A549 (cell line): ENCODE results near the gene SFR1. TPM values are rescaled to one million over a fixed set of nuclear protein-coding genes. Genes with fewer than 3 reads are reported as not detected.

Experiments used
- ATAC-seq, 2 experiments: fragments of 200-7000 bp in 1 of 2; fragments of >200 bp in 1 of 2; cut with Nextera tagmentation in 1 of 2; cut with Tn5 transposase in 1 of 2; 3 replicates each; pipeline versions ENCODE4 v1.8.0 to v1.9.1; 2018 to 2020; ENCODE audit warnings: mild to moderate bottlenecking in 1 of 2, moderate library complexity in 1 of 2
- CTCF ChIA-PET: fragments of 300-600 bp; sonication (Branson Sonifier 250); formaldehyde crosslinking; extraction: SDS; loops from one replicate; lab custom pipeline; 2021; ENCODE audit warnings: antibody characterized with exemption, inconsistent platforms; lab: Yijun Ruan, JAX
- POLR2A ChIA-PET: fragments of 350-600 bp; formaldehyde crosslinking; extraction: SDS; loops from one replicate; lab custom pipeline; 2021; ENCODE audit warnings: antibody characterized with exemption, inconsistent platforms; lab: Yijun Ruan, JAX
- DNase-seq, 2 experiments: peaks; one replicate each; pipeline versions ENCODE4 v3.0.0 to v3.0.0-alpha.2; 2011 to 2016; ENCODE audit warnings: low read depth in 1 of 2, low spot score in 1 of 2
- FAIRE-seq: peaks from 2 replicates; lab custom pipeline; 2011; peaks lifted over from hg19 to GRCh38; lab: Jason Lieb, UNC
- H3K27ac ChIP-seq, 2 experiments: fragments of >200 bp; sonication (Bioruptor Twin); formaldehyde crosslinking; 3 replicates each; pipeline ENCODE4 v1.5.1; 2016 to 2017
- H3K4me1 ChIP-seq: fragments of >200 bp; sonication (Bioruptor Twin); formaldehyde crosslinking; 3 replicates; pipeline ENCODE4 v1.6.1; 2016
- H3K4me2 ChIP-seq: fragments of >200 bp; sonication (Bioruptor Twin); formaldehyde crosslinking; 3 replicates; pipeline ENCODE4 v1.6.1; 2016
- H3K4me3 ChIP-seq: fragments of >200 bp; sonication (Bioruptor Twin); formaldehyde crosslinking; 3 replicates; pipeline ENCODE4 v1.5.1; 2016
- H3K9me3 ChIP-seq: fragments of >200 bp; sonication (Bioruptor Twin); formaldehyde crosslinking; 3 replicates; pipeline ENCODE4 v1.6.1; 2016
- CEBPB ChIP-seq, 2 experiments: fragments of >200 bp in 1 of 2; sonication (Bioruptor Twin) in 1 of 2; formaldehyde crosslinking in 1 of 2; IDR thresholded peaks; 2 replicates each; pipeline ENCODE4 v1.6.1; 2012 to 2016
- FOXS1 ChIP-seq: fragments of 250-450 bp; sonication (Bioruptor Pico); IDR thresholded peaks from 2 replicates; pipeline ENCODE4 v1.5.0; 2020; ENCODE audit warnings: mild to moderate bottlenecking, moderate library complexity
- GATA3 ChIP-seq: IDR thresholded peaks from 2 replicates; pipeline ENCODE4 v1.6.1; 2012; ENCODE audit warnings: borderline replicate concordance
- JUN ChIP-seq, 2 experiments: fragments of >200 bp; sonication (Bioruptor Twin); formaldehyde crosslinking; IDR thresholded peaks; 2 replicates in 1 of 2; 3 replicates in 1 of 2; pipeline ENCODE4 v1.6.1; 2016 to 2017
- MAFK ChIP-seq: fragments of 450-650 bp; IDR thresholded peaks from 2 replicates; pipeline ENCODE4 v1.6.1; 2014; ENCODE audit not compliant: partially characterized antibody
- MYC ChIP-seq: IDR thresholded peaks from 2 replicates; pipeline ENCODE4 v1.6.1; 2012; ENCODE audit warnings: mild to moderate bottlenecking, inconsistent platforms, low read length, improper control_type of control experiment, borderline replicate concordance
- PHF8 ChIP-seq: fragments of 200-600 bp; sonication (generic); IDR thresholded peaks from 2 replicates; pipeline ENCODE4 v1.6.1; 2016; ENCODE audit warnings: low read depth, mild to moderate bottlenecking, antibody characterized with exemption, moderate library complexity, borderline replicate concordance
- POLR2A ChIP-seq: IDR thresholded peaks from 2 replicates; pipeline ENCODE4 v1.6.1; 2012; ENCODE audit warnings: mild to moderate bottlenecking, low read length
- RAD21 ChIP-seq, 2 experiments: fragments of >200 bp in 1 of 2; sonication (Bioruptor Twin) in 1 of 2; formaldehyde crosslinking in 1 of 2; IDR thresholded peaks in 1 of 2; conservative IDR thresholded peaks in 1 of 2; 2 replicates in 1 of 2; 3 replicates in 1 of 2; pipeline ENCODE4 v1.6.1; 2012 to 2018; ENCODE audit warnings: inconsistent platforms in 1 of 2
- RFX5 ChIP-seq: fragments of 450-650 bp; IDR thresholded peaks from 2 replicates; pipeline ENCODE4 v1.7.1; 2014; ENCODE audit warnings: antibody characterized with exemption, mild to moderate bottlenecking, moderate library complexity
- SMC3 ChIP-seq: fragments of >200 bp; sonication (Bioruptor Twin); formaldehyde crosslinking; IDR thresholded peaks from 3 replicates; pipeline ENCODE4 v1.6.1; 2018; ENCODE audit warnings: inconsistent platforms
- ZC3H11A ChIP-seq: fragments of 450-650 bp; IDR thresholded peaks from 2 replicates; pipeline ENCODE4 v1.6.1; 2014; ENCODE audit warnings: antibody characterized with exemption, mild to moderate bottlenecking
- WGBS: methylation state at CpG from one replicate; pipeline ENCODE4 v1.1.6; 2017; ENCODE audit errors: missing lambda C conversion rate; 5-methylcytosine and 5-hydroxymethylcytosine counted together
- polyA minus RNA-seq: library from RNA; depleted of rRNA, polyadenylated mRNA; stranded (reverse); fragments of >200 nt; gene quantifications from 2 replicates; pipeline ENCODE4 v1.2.3, GENCODE V29; 2011; rRNA and poly(A)+ RNA removed
- polyA plus RNA-seq, 4 experiments: library from polyadenylated mRNA; depleted of rRNA in 3 of 4; stranded (reverse); fragments of >200 nt; fragmentation: RNase III in 1 of 4; extraction: RNeasy Plus Mini Kit Qiagen cat#74134 plus additional on column Dnase treatment in 1 of 4; gene quantifications; 2 replicates in 3 of 4; 3 replicates in 1 of 4; pipeline ENCODE4 v1.2.3, GENCODE V29; 2011 to 2017
- TF ChIP-seq, protein P1 (sequence below): fragments of >200 bp; sonication (Bioruptor Twin); formaldehyde crosslinking; IDR thresholded peaks from 3 replicates; pipeline ENCODE4 v1.6.1; 2016
- TF ChIP-seq, protein P2 (sequence below): fragments of 250-450 bp; sonication (Bioruptor Pico); IDR thresholded peaks from 2 replicates; pipeline ENCODE4 v1.5.0; 2020; ENCODE audit warnings: low read depth, mild to moderate bottlenecking, moderate library complexity
- TF ChIP-seq, protein P3 (sequence below): IDR thresholded peaks from 2 replicates; pipeline ENCODE4 v1.6.1; 2012
- TF ChIP-seq, protein P4 (sequence below): fragments of >200 bp; sonication (Bioruptor Twin); formaldehyde crosslinking; IDR thresholded peaks from 2 replicates; pipeline ENCODE4 v1.6.1; 2016
- TF ChIP-seq, protein P5 (sequence below): IDR thresholded peaks from 2 replicates; pipeline ENCODE4 v1.6.1; 2012
- TF ChIP-seq, protein P6 (sequence below): fragments of 450-650 bp; IDR thresholded peaks from 2 replicates; pipeline ENCODE4 v1.6.1; 2014; ENCODE audit warnings: antibody characterized with exemption
- TF ChIP-seq, protein P7 (sequence below): fragments of >200 bp; sonication (Bioruptor Twin); formaldehyde crosslinking; IDR thresholded peaks from 3 replicates; pipeline ENCODE4 v1.5.1; 2016

SFR1 gene, protein sequence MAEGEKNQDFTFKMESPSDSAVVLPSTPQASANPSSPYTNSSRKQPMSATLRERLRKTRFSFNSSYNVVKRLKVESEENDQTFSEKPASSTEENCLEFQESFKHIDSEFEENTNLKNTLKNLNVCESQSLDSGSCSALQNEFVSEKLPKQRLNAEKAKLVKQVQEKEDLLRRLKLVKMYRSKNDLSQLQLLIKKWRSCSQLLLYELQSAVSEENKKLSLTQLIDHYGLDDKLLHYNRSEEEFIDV
- polyA plus RNA-seq (2011; rRNA removed) (11.2 and 17.6 TPM in 2 replicates), polyA plus RNA-seq (2017; fragmentation: RNase III; extraction: RNeasy Plus Mini Kit Qiagen cat#74134 plus additional on column Dnase treatment) (15.8 to 16.8 TPM (median 16.2 TPM) in 3 replicates), polyA minus RNA-seq (2.5 and 2.8 TPM in 2 replicates)
- polyA plus RNA-seq (2012; cell fraction: cytosol; rRNA removed): 5.6 and 6.0 TPM in 2 replicates
- 2.0 and 4.4 TPM in 2 replicates for polyA plus RNA-seq (2012; cell fraction: nucleus; rRNA removed)

DNA sequence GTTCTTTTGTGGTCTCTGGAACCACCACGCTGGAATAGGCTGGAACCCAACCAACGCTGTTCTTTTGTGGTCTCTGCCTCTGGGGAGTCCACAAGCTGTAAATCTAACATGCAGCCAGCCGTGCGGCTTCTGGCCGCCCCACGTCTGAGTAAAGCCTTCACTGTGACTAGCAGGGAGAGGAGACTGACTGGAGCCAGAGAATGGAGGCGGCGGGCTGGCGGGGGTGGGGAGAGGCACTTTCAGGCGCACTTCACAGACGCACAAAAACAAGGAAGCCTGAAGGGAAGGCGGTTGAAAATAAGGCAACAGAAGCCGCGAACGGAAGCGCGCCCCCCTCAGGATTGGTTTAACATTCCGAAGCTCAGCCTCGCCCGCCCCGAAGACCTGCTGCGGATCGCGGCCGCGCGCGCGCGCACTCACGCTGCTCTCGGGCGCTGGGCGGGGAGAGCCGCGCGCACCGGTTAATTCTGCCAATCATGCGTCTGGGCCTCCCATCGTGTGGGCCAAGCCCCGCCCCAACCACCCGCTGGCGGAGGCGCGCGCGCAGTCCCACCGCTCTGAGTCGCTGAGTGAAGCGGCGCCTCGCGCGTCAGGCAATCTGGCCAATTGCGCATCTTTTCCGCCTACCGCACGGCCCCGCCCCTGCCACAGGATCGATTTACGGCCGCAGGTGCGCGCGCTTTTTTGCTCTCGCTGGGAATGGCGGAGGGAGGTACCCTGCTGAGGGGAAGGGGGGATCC, at the start of gene SFR1:
TSS of gene SFR1 (plus strand) at position 687 of the 740 bp plus-strand sequence. CDS start at position 700, 13 bp downstream.
- Histone ChIP-seq H3K9me3 (no peaks in the 10 kb centered on the region), H3K4me2 (peak within 1 kb of the TSS; percentile 91), H3K4me1 (peaks cover 51% of the 10 kb centered on the region), H3K4me3 (peak within 1 kb of the TSS; percentile 88), H3K27ac (peak within 1 kb of the TSS; percentile 98)
- TF ChIP-seq, protein P1, sequence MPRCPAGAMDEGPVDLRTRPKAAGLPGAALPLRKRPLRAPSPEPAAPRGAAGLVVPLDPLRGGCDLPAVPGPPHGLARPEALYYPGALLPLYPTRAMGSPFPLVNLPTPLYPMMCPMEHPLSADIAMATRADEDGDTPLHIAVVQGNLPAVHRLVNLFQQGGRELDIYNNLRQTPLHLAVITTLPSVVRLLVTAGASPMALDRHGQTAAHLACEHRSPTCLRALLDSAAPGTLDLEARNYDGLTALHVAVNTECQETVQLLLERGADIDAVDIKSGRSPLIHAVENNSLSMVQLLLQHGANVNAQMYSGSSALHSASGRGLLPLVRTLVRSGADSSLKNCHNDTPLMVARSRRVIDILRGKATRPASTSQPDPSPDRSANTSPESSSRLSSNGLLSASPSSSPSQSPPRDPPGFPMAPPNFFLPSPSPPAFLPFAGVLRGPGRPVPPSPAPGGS: peak; percentile 74; the same call in 2 of the 3 replicates
- TF ChIP-seq ZC3H11A (no peak), POLR2A (peak; percentile 84), GATA3 (peak; percentile 9; the same call in 1 of the 2 replicates), SMC3 (peak; percentile 80), RFX5 (0 out of 2 replicates have a peak, but pooled peaks have one; percentile 32), FOXS1 (CRISPR knock-in tag) (no peak), JUN (IDR thresholded peaks at IDR 0.05) (peak in 1 of 2 experiments; percentile 79; a peak in 2 of 5 replicates), MAFK (peak; percentile 79), RAD21 (conservative IDR thresholded peaks at IDR 0.05 in 1 of 2, IDR thresholded peaks at IDR 0.05 in 1 of 2) (peak; percentile 67 to 83), CEBPB (IDR thresholded peaks at IDR 0.05) (no peak), MYC (0 out of 2 replicates have a peak, but pooled peaks have one; percentile 35), PHF8 (0 out of 2 replicates have a peak, but pooled peaks have one; percentile 53)
- TF ChIP-seq, protein P2, sequence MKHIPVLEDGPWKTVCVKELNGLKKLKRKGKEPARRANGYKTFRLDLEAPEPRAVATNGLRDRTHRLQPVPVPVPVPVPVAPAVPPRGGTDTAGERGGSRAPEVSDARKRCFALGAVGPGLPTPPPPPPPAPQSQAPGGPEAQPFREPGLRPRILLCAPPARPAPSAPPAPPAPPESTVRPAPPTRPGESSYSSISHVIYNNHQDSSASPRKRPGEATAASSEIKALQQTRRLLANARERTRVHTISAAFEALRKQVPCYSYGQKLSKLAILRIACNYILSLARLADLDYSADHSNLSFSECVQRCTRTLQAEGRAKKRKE (CRISPR knock-in tag): no peak
- TF ChIP-seq, protein P3, sequence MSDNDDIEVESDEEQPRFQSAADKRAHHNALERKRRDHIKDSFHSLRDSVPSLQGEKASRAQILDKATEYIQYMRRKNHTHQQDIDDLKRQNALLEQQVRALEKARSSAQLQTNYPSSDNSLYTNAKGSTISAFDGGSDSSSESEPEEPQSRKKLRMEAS: peak; percentile 61
- TF ChIP-seq, protein P4, sequence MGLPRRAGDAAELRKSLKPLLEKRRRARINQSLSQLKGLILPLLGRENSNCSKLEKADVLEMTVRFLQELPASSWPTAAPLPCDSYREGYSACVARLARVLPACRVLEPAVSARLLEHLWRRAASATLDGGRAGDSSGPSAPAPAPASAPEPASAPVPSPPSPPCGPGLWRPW: no peak
- TF ChIP-seq, protein P5, sequence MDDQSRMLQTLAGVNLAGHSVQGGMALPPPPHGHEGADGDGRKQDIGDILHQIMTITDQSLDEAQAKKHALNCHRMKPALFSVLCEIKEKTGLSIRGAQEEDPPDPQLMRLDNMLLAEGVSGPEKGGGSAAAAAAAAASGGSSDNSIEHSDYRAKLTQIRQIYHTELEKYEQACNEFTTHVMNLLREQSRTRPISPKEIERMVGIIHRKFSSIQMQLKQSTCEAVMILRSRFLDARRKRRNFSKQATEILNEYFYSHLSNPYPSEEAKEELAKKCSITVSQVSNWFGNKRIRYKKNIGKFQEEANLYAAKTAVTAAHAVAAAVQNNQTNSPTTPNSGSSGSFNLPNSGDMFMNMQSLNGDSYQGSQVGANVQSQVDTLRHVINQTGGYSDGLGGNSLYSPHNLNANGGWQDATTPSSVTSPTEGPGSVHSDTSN: 0 out of 2 replicates have a peak, but pooled peaks have one; percentile 8
- TF ChIP-seq, protein P6, sequence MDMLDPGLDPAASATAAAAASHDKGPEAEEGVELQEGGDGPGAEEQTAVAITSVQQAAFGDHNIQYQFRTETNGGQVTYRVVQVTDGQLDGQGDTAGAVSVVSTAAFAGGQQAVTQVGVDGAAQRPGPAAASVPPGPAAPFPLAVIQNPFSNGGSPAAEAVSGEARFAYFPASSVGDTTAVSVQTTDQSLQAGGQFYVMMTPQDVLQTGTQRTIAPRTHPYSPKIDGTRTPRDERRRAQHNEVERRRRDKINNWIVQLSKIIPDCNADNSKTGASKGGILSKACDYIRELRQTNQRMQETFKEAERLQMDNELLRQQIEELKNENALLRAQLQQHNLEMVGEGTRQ: no peak
- TF ChIP-seq, protein P7, sequence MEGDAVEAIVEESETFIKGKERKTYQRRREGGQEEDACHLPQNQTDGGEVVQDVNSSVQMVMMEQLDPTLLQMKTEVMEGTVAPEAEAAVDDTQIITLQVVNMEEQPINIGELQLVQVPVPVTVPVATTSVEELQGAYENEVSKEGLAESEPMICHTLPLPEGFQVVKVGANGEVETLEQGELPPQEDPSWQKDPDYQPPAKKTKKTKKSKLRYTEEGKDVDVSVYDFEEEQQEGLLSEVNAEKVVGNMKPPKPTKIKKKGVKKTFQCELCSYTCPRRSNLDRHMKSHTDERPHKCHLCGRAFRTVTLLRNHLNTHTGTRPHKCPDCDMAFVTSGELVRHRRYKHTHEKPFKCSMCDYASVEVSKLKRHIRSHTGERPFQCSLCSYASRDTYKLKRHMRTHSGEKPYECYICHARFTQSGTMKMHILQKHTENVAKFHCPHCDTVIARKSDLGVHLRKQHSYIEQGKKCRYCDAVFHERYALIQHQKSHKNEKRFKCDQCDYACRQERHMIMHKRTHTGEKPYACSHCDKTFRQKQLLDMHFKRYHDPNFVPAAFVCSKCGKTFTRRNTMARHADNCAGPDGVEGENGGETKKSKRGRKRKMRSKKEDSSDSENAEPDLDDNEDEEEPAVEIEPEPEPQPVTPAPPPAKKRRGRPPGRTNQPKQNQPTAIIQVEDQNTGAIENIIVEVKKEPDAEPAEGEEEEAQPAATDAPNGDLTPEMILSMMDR: peak; percentile 69
- ChIA-PET CTCF (interaction anchor here (0.7 to 9.6 kb wide), 53 partner anchors 8 to 425 kb away, joined by 3 to 166 read pairs (median 4); partner anchors contain the start of genes CFAP43 and GSTO1), POLR2A (interaction anchor here (0.6 to 3.5 kb wide), 29 partner anchors 9 to 1681 kb away, joined by 3 to 59 read pairs (median 6); partner anchors contain the start of genes GSTO1, GSTO2, ITPRIP and SLK)
- WGBS: 3% methylated on average over 19 of the region's 67 CpGs
- ATAC-seq (peak; percentile 82 to 88), FAIRE-seq (peak; percentile 93), DNase-seq (peak; percentile 87 to 99)
